MM.1S (cell line): ENCODE measurements around the gene TTC39C.

ENCODE experiments used
- DNase-seq: peaks from one replicate; pipeline ENCODE4 v3.0.0-alpha.2; 2015
- H2AFZ ChIP-seq: fragments of 300-600 bp; sonication (generic); 2 replicates; pipeline ENCODE4 v1.6.0; 2016; ENCODE audit warnings: antibody characterized with exemption, low read length
- H3F3A ChIP-seq: fragments of 300-600 bp; sonication (generic); 2 replicates; pipeline ENCODE4 v1.6.1; 2016; ENCODE audit warnings: mild to moderate bottlenecking, antibody characterized with exemption, low read length, moderate library complexity, mixed read lengths; ENCODE audit not compliant: insufficient read depth
- H3K27ac ChIP-seq: fragments of 300-600 bp; sonication (generic); 2 replicates; pipeline ENCODE4 v1.5.1; 2016; ENCODE audit warnings: mild to moderate bottlenecking, low read length
- H3K27me3 ChIP-seq: fragments of 300-600 bp; sonication (generic); replicated peaks from 2 replicates; pipeline ENCODE4 v1.6.0; 2016; ENCODE audit warnings: low read length; ENCODE audit not compliant: insufficient read depth
- H3K36me3 ChIP-seq: fragments of 300-600 bp; sonication (generic); replicated peaks from 2 replicates; pipeline ENCODE4 v1.6.1; 2016; ENCODE audit warnings: mild to moderate bottlenecking, low read length, mixed read lengths; ENCODE audit not compliant: insufficient read depth
- H3K4me1 ChIP-seq: fragments of 300-600 bp; sonication (generic); 2 replicates; pipeline ENCODE4 v1.6.1; 2016; ENCODE audit warnings: low read length, mixed read lengths
- H3K4me2 ChIP-seq: fragments of 300-600 bp; sonication (generic); 2 replicates; pipeline ENCODE4 v1.6.0; 2016; ENCODE audit warnings: low read depth, low read length
- H3K4me3 ChIP-seq: fragments of 300-600 bp; sonication (generic); 2 replicates; pipeline ENCODE4 v1.5.1; 2016; ENCODE audit warnings: low read length, mixed read lengths
- H3K79me2 ChIP-seq: fragments of 300-600 bp; sonication (generic); 2 replicates; pipeline ENCODE4 v1.6.1; 2016; ENCODE audit warnings: mixed run types, low read length, mixed read lengths
- H3K9ac ChIP-seq: fragments of 300-600 bp; sonication (generic); 2 replicates; pipeline ENCODE4 v1.6.1; 2016; ENCODE audit warnings: low read length, mixed read lengths
- H3K9me2 ChIP-seq: fragments of 300-600 bp; sonication (generic); replicated peaks from 2 replicates; pipeline ENCODE4 v1.6.1; 2016; ENCODE audit warnings: mild to moderate bottlenecking, low read length, mixed read lengths; ENCODE audit not compliant: insufficient read depth
- H3K9me3 ChIP-seq: fragments of 300-600 bp; sonication (generic); replicated peaks from 2 replicates; pipeline ENCODE4 v1.6.1; 2016; ENCODE audit warnings: mild to moderate bottlenecking, low read length, mixed read lengths; ENCODE audit not compliant: insufficient read depth
- H4K20me1 ChIP-seq: fragments of 300-600 bp; sonication (generic); 2 replicates; pipeline ENCODE4 v1.6.1; 2016; ENCODE audit warnings: mild to moderate bottlenecking, low read length, moderate library complexity, mixed read lengths; ENCODE audit not compliant: insufficient read depth
- EZH2 ChIP-seq: fragments of 300-600 bp; sonication (generic); optimal IDR thresholded peaks from 2 replicates; pipeline ENCODE3; 2017; ENCODE audit warnings: low read depth, mild to moderate bottlenecking, antibody characterized with exemption, low read length, mixed read lengths
- EZH2phosphoT487 ChIP-seq: fragments of 300-600 bp; sonication (generic); IDR thresholded peaks from 2 replicates; pipeline ENCODE4 v1.6.1; 2018; ENCODE audit warnings: antibody characterized with exemption, low read length
- TF ChIP-seq, protein P1 (sequence below): fragments of 300-600 bp; sonication (generic); IDR thresholded peaks from 2 replicates; pipeline ENCODE4 v1.5.1; 2016; ENCODE audit warnings: antibody characterized with exemption, low read length, mixed read lengths

TTC39C gene

GRCh38 chr18:23982155-23983079 lies 32.1 kb upstream of the TTC39C start:
- no peaks in the 10 kb centered on the region for H3K36me3 ChIP-seq
- no peaks in the 10 kb centered on the region for H3K79me2 ChIP-seq
- no peak for TF ChIP-seq EZH2
- TF ChIP-seq, protein P1, sequence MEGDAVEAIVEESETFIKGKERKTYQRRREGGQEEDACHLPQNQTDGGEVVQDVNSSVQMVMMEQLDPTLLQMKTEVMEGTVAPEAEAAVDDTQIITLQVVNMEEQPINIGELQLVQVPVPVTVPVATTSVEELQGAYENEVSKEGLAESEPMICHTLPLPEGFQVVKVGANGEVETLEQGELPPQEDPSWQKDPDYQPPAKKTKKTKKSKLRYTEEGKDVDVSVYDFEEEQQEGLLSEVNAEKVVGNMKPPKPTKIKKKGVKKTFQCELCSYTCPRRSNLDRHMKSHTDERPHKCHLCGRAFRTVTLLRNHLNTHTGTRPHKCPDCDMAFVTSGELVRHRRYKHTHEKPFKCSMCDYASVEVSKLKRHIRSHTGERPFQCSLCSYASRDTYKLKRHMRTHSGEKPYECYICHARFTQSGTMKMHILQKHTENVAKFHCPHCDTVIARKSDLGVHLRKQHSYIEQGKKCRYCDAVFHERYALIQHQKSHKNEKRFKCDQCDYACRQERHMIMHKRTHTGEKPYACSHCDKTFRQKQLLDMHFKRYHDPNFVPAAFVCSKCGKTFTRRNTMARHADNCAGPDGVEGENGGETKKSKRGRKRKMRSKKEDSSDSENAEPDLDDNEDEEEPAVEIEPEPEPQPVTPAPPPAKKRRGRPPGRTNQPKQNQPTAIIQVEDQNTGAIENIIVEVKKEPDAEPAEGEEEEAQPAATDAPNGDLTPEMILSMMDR = no peak
- no peak for TF ChIP-seq EZH2phosphoT487
- no peaks in the 10 kb centered on the region for H3K27me3 ChIP-seq
- DNase-seq = no peak
- no peaks in the 10 kb centered on the region for H4K20me1 ChIP-seq
- H3K9me3 ChIP-seq = no peaks in the 10 kb centered on the region
- H3K9me2 ChIP-seq = no peaks in the 10 kb centered on the region
- no peak overlapping the region for H3K4me3 ChIP-seq
- H3F3A ChIP-seq = no peaks in the 10 kb centered on the region
- no peak overlapping the region for H3K9ac ChIP-seq
- no peak overlapping the region for H3K27ac ChIP-seq
- no peaks in the 10 kb centered on the region for H3K4me1 ChIP-seq
- H2AFZ ChIP-seq = no peak overlapping the region
- H3K4me2 ChIP-seq = no peak overlapping the region

- H3K27ac ChIP-seq = no peak overlapping the region
- no peaks in the 10 kb centered on the region for H3K27me3 ChIP-seq
- H3K4me1 ChIP-seq = no peaks in the 10 kb centered on the region
- TF ChIP-seq, protein P1 = no peak
- TF ChIP-seq EZH2phosphoT487 (no peak), EZH2 (no peak)
- H3K4me3 ChIP-seq = no peak overlapping the region
- no peaks in the 10 kb centered on the region for H3K9me3 ChIP-seq
- H3K9ac ChIP-seq = no peak overlapping the region
- DNase-seq = no peak
- H4K20me1 ChIP-seq = no peaks in the 10 kb centered on the region
- H3F3A ChIP-seq = no peaks in the 10 kb centered on the region
- H3K36me3 ChIP-seq = no peaks in the 10 kb centered on the region
- H3K9me2 ChIP-seq = no peaks in the 10 kb centered on the region
- no peak overlapping the region for H3K4me2 ChIP-seq
- no peak overlapping the region for H2AFZ ChIP-seq
- no peaks in the 10 kb centered on the region for H3K79me2 ChIP-seq
Measured at GRCh38 chr18:23983112-23983511, 31.4 kb upstream of the TTC39C start.

GRCh38 chr18:23986600-23987359 lies 27.8 kb upstream of the TTC39C start:
- Histone ChIP-seq H4K20me1 (no peaks in the 10 kb centered on the region), H3K9me3 (no peaks in the 10 kb centered on the region), H3K9me2 (no peaks in the 10 kb centered on the region), H3F3A (no peaks in the 10 kb centered on the region), H3K4me1 (no peaks in the 10 kb centered on the region), H3K36me3 (no peaks in the 10 kb centered on the region), H3K4me2 (no peak overlapping the region), H3K9ac (no peak overlapping the region), H2AFZ (no peak overlapping the region), H3K27ac (no peak overlapping the region), H3K27me3 (no peaks in the 10 kb centered on the region), H3K79me2 (no peaks in the 10 kb centered on the region), H3K4me3 (no peak overlapping the region)
- DNase-seq = no peak
- TF ChIP-seq, protein P1 = no peak
- TF ChIP-seq EZH2 (no peak), EZH2phosphoT487 (no peak)
